ENCODE measurements around the gene LRRC30. TPM values are rescaled to one million over a fixed set of nuclear protein-coding genes. Genes with fewer than 3 reads are reported as not detected.

LRRC30 gene
- total RNA-seq = not detected
- long read RNA-seq, donor 1 = 0 reads
- long read RNA-seq, donor 2 = 0 reads

DNA sequence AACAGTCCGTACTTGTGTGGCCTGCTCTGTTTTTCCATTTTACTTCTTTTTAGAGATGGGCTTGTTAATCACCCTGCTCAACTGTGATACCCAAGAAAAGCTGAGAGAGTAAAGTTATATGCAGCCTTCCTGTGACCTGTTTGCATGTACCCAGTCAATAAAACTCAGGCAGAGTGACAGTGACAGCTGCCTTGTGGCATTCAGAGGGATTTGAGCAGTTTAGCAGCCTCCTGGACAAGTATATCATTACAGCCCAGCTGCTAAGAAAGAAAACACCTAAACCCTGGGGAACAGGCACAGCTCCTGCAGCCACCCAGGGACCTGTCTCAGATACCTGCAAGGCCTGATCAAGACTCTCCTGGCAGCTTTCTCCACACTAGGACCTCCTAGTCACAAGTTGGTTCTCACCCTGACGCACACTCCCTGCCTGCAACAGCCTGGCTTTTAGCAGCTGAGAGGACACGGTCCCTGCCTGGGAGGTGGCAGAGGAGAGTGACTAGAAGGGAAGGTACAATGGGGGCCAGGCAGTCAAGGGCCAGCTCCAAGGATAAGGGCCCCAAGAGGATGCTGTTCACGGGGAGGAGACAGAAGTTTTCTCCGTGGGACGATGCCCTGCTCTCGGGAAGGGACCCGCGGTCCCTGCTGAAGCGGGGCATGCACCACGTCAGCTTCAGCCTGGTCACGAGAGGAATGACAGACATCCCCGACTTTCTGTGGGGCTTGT, at the start of gene LRRC30:
TSS of gene LRRC30 (plus strand) at position 464 of the 724 bp plus-strand sequence. CDS start at position 514, 50 bp downstream.
- Histone ChIP-seq H3K36me3 (ENCODE audit: low read depth) (no peaks in the 10 kb centered on the region), H3K4me3 (no peak within 1 kb of the TSS), H3K4me1 (ENCODE audit: low read depth) (no peaks in the 10 kb centered on the region), H3K9me3 (no peaks in the 10 kb centered on the region)
- DNase-seq (no peak), ATAC-seq (no peak)
- intact Hi-C loops (cut with DNase I, micrococcal nuclease) = no loop called here
- TF ChIP-seq, protein P1, sequence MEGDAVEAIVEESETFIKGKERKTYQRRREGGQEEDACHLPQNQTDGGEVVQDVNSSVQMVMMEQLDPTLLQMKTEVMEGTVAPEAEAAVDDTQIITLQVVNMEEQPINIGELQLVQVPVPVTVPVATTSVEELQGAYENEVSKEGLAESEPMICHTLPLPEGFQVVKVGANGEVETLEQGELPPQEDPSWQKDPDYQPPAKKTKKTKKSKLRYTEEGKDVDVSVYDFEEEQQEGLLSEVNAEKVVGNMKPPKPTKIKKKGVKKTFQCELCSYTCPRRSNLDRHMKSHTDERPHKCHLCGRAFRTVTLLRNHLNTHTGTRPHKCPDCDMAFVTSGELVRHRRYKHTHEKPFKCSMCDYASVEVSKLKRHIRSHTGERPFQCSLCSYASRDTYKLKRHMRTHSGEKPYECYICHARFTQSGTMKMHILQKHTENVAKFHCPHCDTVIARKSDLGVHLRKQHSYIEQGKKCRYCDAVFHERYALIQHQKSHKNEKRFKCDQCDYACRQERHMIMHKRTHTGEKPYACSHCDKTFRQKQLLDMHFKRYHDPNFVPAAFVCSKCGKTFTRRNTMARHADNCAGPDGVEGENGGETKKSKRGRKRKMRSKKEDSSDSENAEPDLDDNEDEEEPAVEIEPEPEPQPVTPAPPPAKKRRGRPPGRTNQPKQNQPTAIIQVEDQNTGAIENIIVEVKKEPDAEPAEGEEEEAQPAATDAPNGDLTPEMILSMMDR (IDR thresholded peaks at IDR 0.05) = no peak

DNA sequence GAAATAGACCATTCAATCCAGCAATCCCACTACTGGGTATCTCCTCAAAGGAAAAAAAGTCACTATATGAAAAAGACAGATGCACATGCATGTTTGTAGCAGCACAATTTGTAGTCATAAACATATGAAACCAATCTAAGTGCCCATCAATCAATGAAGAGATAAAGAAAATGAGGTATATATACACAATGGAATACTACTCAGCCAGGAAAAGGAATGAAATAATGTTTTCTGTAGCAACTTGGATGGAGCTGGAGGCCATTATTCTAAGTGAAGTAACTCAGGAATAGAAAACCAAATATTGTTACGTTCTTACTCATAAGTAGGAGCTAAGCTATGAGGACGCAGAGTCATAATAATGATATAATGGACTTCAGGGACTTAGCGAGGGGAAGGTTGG, 45.2 kb upstream of the LRRC30 start:
- DNase-seq (no peak), ATAC-seq (no peak)
- Histone ChIP-seq H3K4me3 (no peak overlapping the region), H3K4me1 (ENCODE audit: low read depth) (no peaks in the 10 kb centered on the region), H3K9me3 (no peaks in the 10 kb centered on the region), H3K36me3 (ENCODE audit: low read depth) (no peaks in the 10 kb centered on the region)
- TF ChIP-seq, protein P1 (IDR thresholded peaks at IDR 0.05) = no peak
- intact Hi-C loops (cut with DNase I, micrococcal nuclease) = no loop called here

DNA sequence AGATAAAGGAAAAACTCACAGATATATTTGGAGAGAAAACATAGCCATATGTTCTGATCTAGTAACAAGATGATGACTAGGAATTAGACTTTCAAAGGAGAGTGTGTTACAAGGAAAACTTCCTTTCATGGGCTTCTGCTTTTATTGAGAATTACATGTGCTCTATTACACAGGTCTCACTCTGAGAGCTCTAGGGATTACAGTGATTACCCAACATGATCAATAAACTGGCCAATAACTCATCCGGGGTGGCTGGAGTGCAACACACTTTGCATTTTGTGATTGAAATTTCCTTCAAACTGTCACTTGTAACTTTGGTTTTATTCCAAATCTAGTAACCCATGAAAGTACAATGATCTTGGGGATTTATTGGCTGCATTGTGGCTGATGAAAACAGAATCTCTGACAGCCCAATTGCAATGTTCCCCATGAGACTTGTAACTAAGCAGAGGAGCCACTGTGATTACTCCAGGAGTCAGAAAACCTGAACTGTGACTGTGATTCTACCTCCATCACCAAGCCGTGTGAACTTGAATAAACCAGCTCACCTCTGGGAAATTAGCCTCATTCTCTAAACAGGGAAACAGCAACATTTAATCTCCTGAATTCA, 40.2 kb upstream of the LRRC30 start:
- H3K36me3 ChIP-seq (ENCODE audit: low read depth) = no peaks in the 10 kb centered on the region
- ATAC-seq (no peak), DNase-seq (no peak)
- intact Hi-C loops (cut with DNase I, micrococcal nuclease) = no loop called here
- H3K4me3 ChIP-seq = no peak overlapping the region
- no peaks in the 10 kb centered on the region for H3K9me3 ChIP-seq
- TF ChIP-seq, protein P1 (IDR thresholded peaks at IDR 0.05) = no peak
- no peaks in the 10 kb centered on the region for H3K4me1 ChIP-seq (ENCODE audit: low read depth)

DNA sequence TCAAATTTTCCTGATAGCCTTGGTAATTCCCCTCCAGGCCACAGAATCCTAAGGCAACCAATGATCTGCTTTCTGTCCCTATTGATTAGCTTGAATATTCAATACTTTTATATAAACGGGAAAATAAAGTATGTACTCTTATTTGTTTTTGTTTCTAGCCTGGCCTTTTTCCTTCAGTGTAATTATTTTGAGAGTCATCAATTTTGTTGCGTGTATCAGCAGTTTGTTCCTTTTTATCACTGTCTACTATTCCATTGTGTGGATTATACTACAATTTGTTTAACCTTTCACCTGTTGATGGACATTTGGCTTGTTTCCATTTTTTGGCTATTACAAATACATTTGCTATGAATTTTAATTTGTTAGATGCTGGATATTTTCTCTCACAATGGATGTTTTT, 39.2 kb upstream of the LRRC30 start:
- Histone ChIP-seq H3K36me3 (ENCODE audit: low read depth) (no peaks in the 10 kb centered on the region), H3K9me3 (no peaks in the 10 kb centered on the region), H3K4me1 (ENCODE audit: low read depth) (no peaks in the 10 kb centered on the region), H3K4me3 (no peak overlapping the region)
- ATAC-seq (no peak), DNase-seq (no peak)
- TF ChIP-seq, protein P1 (IDR thresholded peaks at IDR 0.05) = no peak
- intact Hi-C loops (cut with DNase I, micrococcal nuclease) = no loop called here

DNA sequence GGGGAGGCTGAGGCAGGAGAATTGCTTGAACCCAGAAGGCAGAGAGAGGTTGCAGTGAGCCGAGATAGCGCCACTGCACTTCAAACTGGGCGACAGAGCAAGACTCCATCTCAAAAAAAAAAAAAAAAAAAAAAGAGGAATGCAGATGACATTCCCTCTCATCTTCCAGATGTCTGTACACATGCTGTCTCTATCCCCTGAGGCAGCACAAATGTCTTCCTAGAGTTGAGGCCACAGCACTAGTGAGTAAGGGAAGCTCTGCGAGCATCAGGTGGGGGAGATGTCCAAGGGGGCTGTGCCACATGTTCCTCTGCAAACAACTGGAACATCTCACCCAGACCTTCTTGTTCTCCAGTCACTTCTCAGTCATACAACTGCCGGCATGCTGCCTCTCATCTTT, 35.6 kb upstream of the LRRC30 start:
- no peak for ATAC-seq
- H3K4me1 ChIP-seq (ENCODE audit: low read depth) = no peaks in the 10 kb centered on the region
- TF ChIP-seq, protein P1 (IDR thresholded peaks at IDR 0.05) = no peak

More for the DNA sequence above, 35.6 kb upstream of the LRRC30 start:
- Histone ChIP-seq H3K4me3 (no peak overlapping the region), H3K9me3 (no peaks in the 10 kb centered on the region), H3K36me3 (ENCODE audit: low read depth) (no peaks in the 10 kb centered on the region)
- no peak for DNase-seq
- intact Hi-C loops (cut with DNase I, micrococcal nuclease) = no loop called here

All from mucosa of descending colon (tissue), 3 donors.